ENCODE measurements around the gene NETO2.
"Not testable (repeated sequence)": the region's sequence is repeated elsewhere in the genome, so short reads cannot be mapped to it uniquely, and the experiment has no call there.

DNA sequence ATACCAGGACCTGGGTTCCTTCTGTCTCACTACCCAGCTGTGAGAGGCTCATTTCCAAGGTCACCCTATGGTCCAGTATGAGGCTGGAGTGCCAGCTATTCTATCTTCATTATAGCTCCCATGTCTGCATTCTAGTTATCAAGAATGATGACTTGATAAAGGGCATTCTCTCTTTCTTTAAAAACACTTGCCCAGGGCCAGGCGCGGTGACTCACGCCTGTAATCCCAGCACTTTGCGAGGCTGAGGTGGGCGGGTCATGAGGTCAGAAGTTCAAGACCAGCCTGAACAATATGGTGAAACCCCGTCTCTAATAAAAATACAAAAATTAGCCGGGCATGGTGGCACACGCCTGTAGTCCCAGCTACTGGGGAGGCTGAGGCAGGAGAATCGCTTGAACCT lies 5.8 kb downstream of the NETO2 start:
- not testable (repeated sequence) for TF ChIP-seq EZH2phosphoT487 (conservative IDR thresholded peaks at IDR 0.05; ENCODE audit: low read length)
- TF ChIP-seq, protein P1, sequence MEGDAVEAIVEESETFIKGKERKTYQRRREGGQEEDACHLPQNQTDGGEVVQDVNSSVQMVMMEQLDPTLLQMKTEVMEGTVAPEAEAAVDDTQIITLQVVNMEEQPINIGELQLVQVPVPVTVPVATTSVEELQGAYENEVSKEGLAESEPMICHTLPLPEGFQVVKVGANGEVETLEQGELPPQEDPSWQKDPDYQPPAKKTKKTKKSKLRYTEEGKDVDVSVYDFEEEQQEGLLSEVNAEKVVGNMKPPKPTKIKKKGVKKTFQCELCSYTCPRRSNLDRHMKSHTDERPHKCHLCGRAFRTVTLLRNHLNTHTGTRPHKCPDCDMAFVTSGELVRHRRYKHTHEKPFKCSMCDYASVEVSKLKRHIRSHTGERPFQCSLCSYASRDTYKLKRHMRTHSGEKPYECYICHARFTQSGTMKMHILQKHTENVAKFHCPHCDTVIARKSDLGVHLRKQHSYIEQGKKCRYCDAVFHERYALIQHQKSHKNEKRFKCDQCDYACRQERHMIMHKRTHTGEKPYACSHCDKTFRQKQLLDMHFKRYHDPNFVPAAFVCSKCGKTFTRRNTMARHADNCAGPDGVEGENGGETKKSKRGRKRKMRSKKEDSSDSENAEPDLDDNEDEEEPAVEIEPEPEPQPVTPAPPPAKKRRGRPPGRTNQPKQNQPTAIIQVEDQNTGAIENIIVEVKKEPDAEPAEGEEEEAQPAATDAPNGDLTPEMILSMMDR (IDR thresholded peaks at IDR 0.05; ENCODE audit: insufficient read depth, low read length, poor library complexity, severe bottlenecking) = not testable (repeated sequence)
